GM21381 (cell line): ENCODE measurements around the gene OGFOD2.

ENCODE experiments used
- ATAC-seq: cut with Tn5 transposase; IDR thresholded peaks from one replicate; pipeline ENCODE4 v1.9.1; 2021; ENCODE audit warnings: mild to moderate bottlenecking, moderate library complexity; ENCODE audit not compliant: unreplicated experiment

The OGFOD2 gene

GRCh38 chr12:122951406-122951805 lies 23.6 kb upstream of the OGFOD2 start:
- ATAC-seq, result no peak

GRCh38 chr12:122951979-122952892 lies 22.8 kb upstream of the OGFOD2 start:
- ATAC-seq, result peak; percentile 65

GRCh38 chr12:122955156-122955555 lies 19.9 kb upstream of the OGFOD2 start:
- ATAC-seq, result no peak

GRCh38 chr12:122956035-122956434 lies 19.0 kb upstream of the OGFOD2 start:
- ATAC-seq, result no peak

- ATAC-seq, result no peak
Observed at GRCh38 chr12:122958198-122958888, 16.7 kb upstream of the OGFOD2 start.

GRCh38 chr12:122959566-122960192 lies 15.4 kb upstream of the OGFOD2 start:
- no peak for ATAC-seq

GRCh38 chr12:122960193-122960569 lies 14.9 kb upstream of the OGFOD2 start:
- no peak for ATAC-seq

GRCh38 chr12:122961531-122962329 lies 13.3 kb upstream of the OGFOD2 start:
- ATAC-seq, result no peak

- no peak for ATAC-seq
Observed at GRCh38 chr12:122963941-122964265, 11.1 kb upstream of the OGFOD2 start.

GRCh38 chr12:122964439-122965257 lies 10.4 kb upstream of the OGFOD2 start:
- ATAC-seq, result no peak

- ATAC-seq, result no peak
Observed at GRCh38 chr12:122965321-122965751, 9.7 kb upstream of the OGFOD2 start.

- peak; percentile 64 for ATAC-seq
Observed at GRCh38 chr12:122965851-122966742, 8.9 kb upstream of the OGFOD2 start, which contains the start of gene ABCB9. Gene ABCB9, minus strand, starts transcription at chr12:122966463. Its CDS starts 6,228 bp downstream, at chr12:122960235.

- ATAC-seq, result no peak
Observed at GRCh38 chr12:122966743-122967550, 8.1 kb upstream of the OGFOD2 start.

GRCh38 chr12:122968104-122968503 lies 6.9 kb upstream of the OGFOD2 start:
- no peak for ATAC-seq

- no peak for ATAC-seq
Observed at GRCh38 chr12:122969676-122970075, 5.4 kb upstream of the OGFOD2 start.

- peak; percentile 81 for ATAC-seq
Observed at GRCh38 chr12:122974274-122974891, 661 bp upstream of the OGFOD2 start.

GRCh38 chr12:122975790-122976647 lies 975 bp downstream of the OGFOD2 start:
- no peak for ATAC-seq
